Ascending aorta (tissue), 2 donors: ENCODE results near the gene GOLGA6A. TPM values are rescaled to one million over a fixed set of nuclear protein-coding genes. Genes with fewer than 3 reads are reported as not detected.
"Not testable (repeated sequence)": the region's sequence is repeated elsewhere in the genome, so short reads cannot be mapped to it uniquely, and the experiment has no call there.

Source experiments
- DNase-seq, 2 donors: peaks; one replicate each; pipeline ENCODE4 v3.0.0-alpha.2; 2019; ENCODE audit warnings: low spot score in 2 of 2
- H3K27ac ChIP-seq, 2 donors: fragments of 200-600 bp; sonication (generic); one replicate each; pipeline ENCODE4 v1.5.1; 2016 to 2017; ENCODE audit warnings: mild to moderate bottlenecking in 1 of 2
- H3K27me3 ChIP-seq: fragments of 200-600 bp; sonication (generic); one replicate; pipeline ENCODE4 v1.5.1; 2017
- H3K36me3 ChIP-seq, 2 donors: fragments of 200-600 bp; sonication (generic); one replicate each; pipeline ENCODE4 v1.5.1; 2016
- H3K4me1 ChIP-seq, 2 donors: fragments of 200-600 bp; sonication (generic); one replicate each; pipeline ENCODE4 v1.5.1; 2016 to 2017; ENCODE audit warnings: mild to moderate bottlenecking in 1 of 2
- H3K4me3 ChIP-seq, 2 donors: fragments of 200-600 bp; sonication (generic); one replicate each; pipeline ENCODE4 v1.5.1; 2016 to 2017; ENCODE audit warnings: mild to moderate bottlenecking in 1 of 2
- H3K9me3 ChIP-seq, 2 donors: fragments of 200-600 bp; sonication (generic); one replicate each; pipeline ENCODE4 v1.5.1; 2016
- intact Hi-C: fragments of 100-400 bp; cut with DNase I; formaldehyde crosslinking; loops from one replicate; pipeline ENCODE4 v1.15.1; 2023
- total RNA-seq: library from RNA; depleted of rRNA; stranded (reverse); fragments of >200 nt; gene quantifications from one replicate; pipeline ENCODE4 v1.1.0, GENCODE V29; 2016
- TF ChIP-seq, protein P1 (sequence below), 3 experiments: fragments of 200-600 bp in 2 of 3; fragments of 450-650 bp in 1 of 3; sonication (generic) in 2 of 3; IDR thresholded peaks; one replicate each; pipeline ENCODE4 v1.5.1; 2016 to 2019; ENCODE audit warnings: antibody characterized with exemption in 3 of 3, mild to moderate bottlenecking in 1 of 3, moderate library complexity in 1 of 3

Gene GOLGA6A
- total RNA-seq, 1 donor from 2014 or later: not detected

DNA sequence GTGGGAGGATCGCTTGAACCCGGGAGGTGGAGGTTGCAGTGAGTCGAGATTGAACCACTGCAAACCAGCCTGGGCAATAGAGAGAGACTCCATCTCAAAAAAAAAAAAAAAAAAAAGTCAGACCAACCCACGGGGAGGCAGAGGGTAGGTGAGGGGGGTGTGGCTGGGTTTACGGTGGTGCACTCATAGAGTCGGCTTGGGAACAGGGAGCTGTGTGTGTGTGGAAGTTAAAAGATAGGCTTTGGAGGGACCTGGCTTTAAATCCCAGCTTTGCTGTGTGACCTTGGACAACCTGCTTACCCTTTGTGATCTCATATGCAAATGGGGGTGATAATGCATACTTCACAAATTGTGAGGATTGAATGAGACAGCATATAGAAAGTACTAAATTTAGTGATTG, 38.1 kb upstream of the GOLGA6A start:
- Histone ChIP-seq H3K4me1 (no peaks in the 10 kb centered on the region), H3K27me3 (no peaks in the 10 kb centered on the region), H3K4me3 (no peak overlapping the region), H3K27ac (no peak overlapping the region), H3K9me3 (no peaks in the 10 kb centered on the region), H3K36me3 (no peaks in the 10 kb centered on the region)
- DNase-seq: peak in 1 of 2 donors; percentile 7
- intact Hi-C loops: loop anchor here (10.0 kb wide), 1 partner anchor 1154 kb away; no protein-coding TSS in a partner anchor
- TF ChIP-seq, protein P1, sequence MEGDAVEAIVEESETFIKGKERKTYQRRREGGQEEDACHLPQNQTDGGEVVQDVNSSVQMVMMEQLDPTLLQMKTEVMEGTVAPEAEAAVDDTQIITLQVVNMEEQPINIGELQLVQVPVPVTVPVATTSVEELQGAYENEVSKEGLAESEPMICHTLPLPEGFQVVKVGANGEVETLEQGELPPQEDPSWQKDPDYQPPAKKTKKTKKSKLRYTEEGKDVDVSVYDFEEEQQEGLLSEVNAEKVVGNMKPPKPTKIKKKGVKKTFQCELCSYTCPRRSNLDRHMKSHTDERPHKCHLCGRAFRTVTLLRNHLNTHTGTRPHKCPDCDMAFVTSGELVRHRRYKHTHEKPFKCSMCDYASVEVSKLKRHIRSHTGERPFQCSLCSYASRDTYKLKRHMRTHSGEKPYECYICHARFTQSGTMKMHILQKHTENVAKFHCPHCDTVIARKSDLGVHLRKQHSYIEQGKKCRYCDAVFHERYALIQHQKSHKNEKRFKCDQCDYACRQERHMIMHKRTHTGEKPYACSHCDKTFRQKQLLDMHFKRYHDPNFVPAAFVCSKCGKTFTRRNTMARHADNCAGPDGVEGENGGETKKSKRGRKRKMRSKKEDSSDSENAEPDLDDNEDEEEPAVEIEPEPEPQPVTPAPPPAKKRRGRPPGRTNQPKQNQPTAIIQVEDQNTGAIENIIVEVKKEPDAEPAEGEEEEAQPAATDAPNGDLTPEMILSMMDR (IDR thresholded peaks at IDR 0.05): no peak

DNA sequence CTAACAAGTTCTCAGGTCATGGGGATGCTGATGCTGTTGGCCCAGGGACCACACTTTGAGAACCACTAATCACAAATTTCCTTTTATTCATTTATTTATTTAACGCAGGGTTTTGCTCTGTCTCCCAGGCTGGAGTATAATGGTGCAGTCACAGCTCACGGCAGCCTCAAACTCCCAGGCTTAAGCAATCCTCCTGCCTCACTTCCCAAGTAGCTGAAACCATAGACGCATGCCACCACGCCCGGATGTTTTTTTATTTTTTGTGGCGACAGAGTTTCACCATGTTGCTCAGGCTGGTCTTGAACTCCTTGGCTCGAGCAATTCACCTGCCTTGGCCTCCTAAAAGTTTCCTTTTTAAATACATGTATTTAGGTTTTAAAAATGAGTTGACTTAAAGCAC, 27.4 kb upstream of the GOLGA6A start:
- H3K9me3 ChIP-seq: no peaks in the 10 kb centered on the region
- no peaks in the 10 kb centered on the region for H3K27me3 ChIP-seq
- intact Hi-C loops: no loop called here
- H3K36me3 ChIP-seq: no peaks in the 10 kb centered on the region
- H3K27ac ChIP-seq: no peak overlapping the region
- no peak overlapping the region for H3K4me3 ChIP-seq
- TF ChIP-seq, protein P1 (IDR thresholded peaks at IDR 0.05): no peak
- no peak for DNase-seq
- H3K4me1 ChIP-seq: no peaks in the 10 kb centered on the region

DNA sequence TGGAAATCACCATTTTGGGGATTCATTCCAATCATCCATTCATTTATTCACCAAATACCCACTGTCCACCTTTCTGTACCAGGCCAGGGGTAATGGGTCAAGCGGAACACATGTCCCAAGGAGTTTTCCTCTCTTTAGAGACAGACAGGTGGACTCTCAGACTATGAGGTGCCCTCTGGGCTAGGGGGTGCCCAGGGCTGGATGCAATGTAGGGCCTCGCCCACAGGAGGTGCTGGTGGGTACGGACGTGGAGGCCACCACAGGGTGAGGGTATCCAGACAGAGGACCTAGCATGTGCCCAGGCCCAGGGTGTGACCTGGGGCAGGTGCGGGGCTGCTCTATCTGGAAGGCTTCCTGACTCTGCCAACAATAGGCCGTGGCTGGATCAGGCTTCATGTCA, 26.3 kb upstream of the GOLGA6A start:
- DNase-seq, H3K9me3 ChIP-seq, intact Hi-C loops, H3K27me3 ChIP-seq, H3K36me3 ChIP-seq, H3K4me3 ChIP-seq, H3K4me1 ChIP-seq, H3K27ac ChIP-seq: not testable (repeated sequence)

DNA sequence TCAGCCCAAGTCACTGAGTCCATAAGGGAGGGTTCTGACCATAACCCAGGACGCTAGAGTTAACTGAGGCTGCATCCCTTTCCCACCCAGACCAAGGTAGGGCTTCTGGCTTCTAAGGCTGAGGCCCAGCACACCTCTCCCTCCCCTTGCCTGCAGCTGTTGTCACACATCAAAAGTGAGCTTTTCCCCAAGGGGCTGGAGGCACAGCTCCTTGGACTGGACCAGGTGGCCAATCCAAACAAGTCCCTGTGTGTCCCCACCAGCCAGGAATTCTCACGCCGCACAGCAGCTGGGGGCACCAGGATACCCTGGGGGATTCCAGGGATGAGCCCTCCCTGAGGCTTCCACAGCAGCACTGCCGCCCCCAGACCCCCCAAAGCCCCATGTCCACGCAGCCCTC, 25.8 kb upstream of the GOLGA6A start:
- no peaks in the 10 kb centered on the region for H3K4me1 ChIP-seq
- no peaks in the 10 kb centered on the region for H3K27me3 ChIP-seq
- intact Hi-C loops: no loop called here
- H3K27ac ChIP-seq: no peak overlapping the region
- no peaks in the 10 kb centered on the region for H3K9me3 ChIP-seq
- TF ChIP-seq, protein P1 (IDR thresholded peaks at IDR 0.05): no peak
- no peak for DNase-seq
- H3K36me3 ChIP-seq: no peaks in the 10 kb centered on the region
- H3K4me3 ChIP-seq: no peak overlapping the region

DNA sequence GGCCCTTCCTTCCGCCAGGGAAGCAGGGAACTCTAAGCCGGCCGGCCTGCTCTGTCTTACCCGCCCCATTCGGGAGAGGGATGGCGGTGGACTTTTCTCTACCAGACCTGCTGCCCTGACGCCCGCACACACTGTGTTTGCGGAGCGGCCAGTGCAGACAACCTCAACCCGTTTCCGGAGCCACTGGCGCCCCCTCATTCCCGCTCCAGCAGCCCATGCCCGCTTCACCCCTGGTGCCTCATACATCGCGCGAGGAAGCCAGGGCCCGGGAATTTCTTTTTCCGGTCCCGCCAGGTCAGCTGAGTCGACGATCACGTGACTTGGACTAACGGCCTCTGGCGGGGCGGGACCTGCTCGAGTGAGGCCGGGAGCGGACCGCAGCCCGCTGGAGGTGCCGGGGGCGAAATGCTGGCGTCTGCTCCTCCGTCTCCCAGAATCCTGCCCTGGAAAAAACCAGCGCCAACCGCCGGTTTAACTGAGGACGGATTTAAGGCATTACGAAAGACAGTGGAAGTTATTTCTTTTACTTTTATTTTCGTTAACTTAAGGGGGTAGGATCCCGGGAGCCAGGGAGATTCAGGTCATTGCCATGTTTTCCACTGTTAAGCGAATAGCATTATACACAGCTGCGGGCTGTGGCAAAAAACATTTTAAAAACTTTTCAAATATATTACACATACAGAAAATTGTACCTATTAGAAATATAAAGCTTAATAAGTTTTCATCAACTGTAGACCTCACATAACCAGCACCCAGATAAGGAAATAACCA, 17.8 kb upstream of the GOLGA6A start:
- intact Hi-C loops, H3K36me3 ChIP-seq, H3K4me1 ChIP-seq, H3K27me3 ChIP-seq, H3K9me3 ChIP-seq: not testable (repeated sequence)
- H3K27ac ChIP-seq: peak overlapping the region; percentile 11 to 69
- H3K4me3 ChIP-seq: peak overlapping the region; percentile 48 to 57
- peak; percentile 81 to 96 for DNase-seq

DNA sequence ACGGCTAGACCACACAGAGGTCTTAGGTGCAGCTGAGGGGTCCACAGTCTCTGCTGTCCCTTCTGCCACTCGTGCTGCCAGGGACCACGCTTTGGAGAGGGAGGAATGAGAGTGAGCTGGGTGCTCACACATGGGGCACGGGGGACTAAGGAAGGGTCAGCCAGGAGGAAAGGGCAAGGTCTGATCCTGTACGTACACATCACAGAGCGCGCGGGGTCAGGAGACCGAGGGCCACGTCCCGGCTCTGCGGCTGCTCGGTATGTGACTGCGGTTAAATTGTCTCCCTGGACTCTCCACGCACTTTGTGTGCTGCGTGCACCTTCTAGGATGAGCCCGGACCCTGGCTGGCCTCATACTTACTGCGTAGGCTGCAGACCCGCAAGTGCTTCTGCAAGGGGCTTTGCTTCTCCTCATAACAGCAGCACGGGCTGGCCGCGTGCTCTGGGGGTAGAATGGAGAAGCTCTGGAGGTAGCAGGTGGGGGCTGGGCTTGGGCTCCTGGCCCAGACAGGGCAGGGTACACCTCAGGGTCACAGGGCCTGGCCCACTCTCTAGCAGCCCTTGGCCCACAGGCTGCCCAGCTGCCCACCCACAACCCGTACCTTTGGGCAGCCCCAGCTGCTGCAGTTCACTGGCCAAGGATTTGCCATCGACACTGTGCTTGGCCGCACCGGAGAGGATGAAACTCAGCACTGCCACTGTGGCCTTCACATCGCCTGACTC, 14.6 kb upstream of the GOLGA6A start:
- H3K9me3 ChIP-seq, H3K4me3 ChIP-seq, intact Hi-C loops, DNase-seq, H3K27ac ChIP-seq, H3K36me3 ChIP-seq, H3K4me1 ChIP-seq, H3K27me3 ChIP-seq: not testable (repeated sequence)

DNA sequence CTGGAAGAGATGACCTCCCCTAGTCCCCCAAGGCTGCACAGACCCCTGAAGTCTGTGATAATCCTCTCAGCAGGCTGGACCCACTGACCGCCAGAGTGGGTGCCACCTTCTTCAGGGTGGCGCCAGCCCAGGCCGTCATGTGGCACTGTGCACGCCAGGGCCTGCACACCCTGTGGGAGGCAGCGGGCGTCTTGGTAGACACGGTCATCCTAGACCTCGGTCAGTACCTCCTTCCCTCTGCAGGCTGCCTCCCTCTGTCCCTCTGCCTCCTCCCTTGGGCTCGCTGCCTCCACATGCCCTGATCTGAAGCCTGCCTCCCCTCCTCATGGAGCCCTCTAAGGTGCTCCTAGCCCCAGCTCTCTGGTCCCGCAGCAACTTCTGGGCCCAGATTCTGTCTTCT, 13.3 kb upstream of the GOLGA6A start:
- H3K27me3 ChIP-seq, H3K27ac ChIP-seq, H3K4me1 ChIP-seq, intact Hi-C loops, H3K4me3 ChIP-seq, DNase-seq, H3K9me3 ChIP-seq, H3K36me3 ChIP-seq: not testable (repeated sequence)

DNA sequence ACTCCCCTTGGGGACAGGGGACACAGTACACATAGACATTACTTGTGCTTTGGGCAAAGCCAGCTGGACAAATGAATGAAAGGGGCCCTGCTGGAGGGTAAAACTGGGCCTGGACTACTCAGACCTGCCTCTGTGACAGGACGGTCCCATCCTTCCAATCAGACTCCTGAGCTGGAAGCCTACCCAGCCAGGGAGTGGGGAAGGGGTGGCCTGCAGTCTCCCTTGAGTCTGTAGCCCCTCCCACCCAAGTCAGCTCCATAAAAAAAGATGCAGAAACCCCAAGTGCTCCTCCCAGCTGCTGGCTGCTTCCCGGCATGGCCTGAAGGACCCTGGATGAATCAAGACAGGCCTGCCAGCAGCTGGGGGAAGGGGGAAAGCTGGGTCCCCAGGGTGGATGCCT, 12.2 kb upstream of the GOLGA6A start:
- H3K4me1 ChIP-seq, DNase-seq, H3K27ac ChIP-seq, H3K36me3 ChIP-seq, H3K27me3 ChIP-seq, intact Hi-C loops, H3K4me3 ChIP-seq, H3K9me3 ChIP-seq: not testable (repeated sequence)

DNA sequence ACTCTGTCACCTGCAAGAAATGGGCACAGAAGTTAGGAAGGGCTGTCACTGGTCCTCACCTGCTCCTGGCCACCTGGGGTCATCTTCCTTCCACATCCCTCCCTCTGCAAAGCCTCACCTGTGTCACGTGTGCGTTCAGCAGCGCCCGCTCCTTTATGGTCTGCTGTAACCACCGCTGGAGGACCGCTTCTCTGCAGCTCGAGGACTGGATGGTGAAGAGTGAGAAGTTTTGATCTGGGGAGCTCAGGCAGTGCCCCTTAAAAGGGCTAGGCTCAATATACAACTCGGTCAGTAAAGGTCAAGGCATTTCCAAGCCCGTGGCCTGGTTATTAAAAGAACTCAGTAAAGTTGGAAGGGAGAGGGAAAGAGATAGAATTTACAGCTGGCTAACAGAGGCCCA, 6.6 kb downstream of the GOLGA6A start:
- H3K36me3 ChIP-seq, H3K27me3 ChIP-seq, H3K4me3 ChIP-seq, intact Hi-C loops, H3K4me1 ChIP-seq, H3K27ac ChIP-seq, H3K9me3 ChIP-seq: not testable (repeated sequence)
- peak in 1 of 2 donors; percentile 50 for DNase-seq
